ENCODE measurements around the gene ZC2HC1C.
"Not testable (repeated sequence)": the region's sequence is repeated elsewhere in the genome, so short reads cannot be mapped to it uniquely, and the experiment has no call there.

Gene ZC2HC1C

GRCh38 chr14:75096959-75097358 is 27.5 kb downstream of the ZC2HC1C start:
- DNase-seq: no peak

DNA sequence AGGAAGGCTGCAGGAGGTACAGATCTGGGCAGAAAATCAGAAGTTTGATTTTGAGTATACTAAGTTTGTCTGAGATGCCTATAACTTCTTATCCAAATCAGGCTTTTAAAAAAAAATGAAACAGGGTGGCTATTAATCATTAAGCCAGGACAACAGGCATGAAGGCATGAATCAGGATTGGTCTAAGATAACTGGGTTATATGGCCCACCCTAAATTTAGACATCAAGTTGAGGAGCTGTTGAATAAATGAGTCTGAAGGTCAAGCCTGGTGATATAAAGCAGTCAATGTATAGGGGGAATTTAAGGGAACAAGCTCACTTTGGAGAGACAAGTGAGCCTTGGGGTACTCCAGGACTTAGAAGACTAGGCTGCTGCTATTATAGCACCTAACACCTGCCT is 28.8 kb downstream of the ZC2HC1C start:
- no peak for DNase-seq

- no peak for DNase-seq
Observed at GRCh38 chr14:75098682-75099081, 29.2 kb downstream of the ZC2HC1C start.

- no peak for DNase-seq
Observed at GRCh38 chr14:75101491-75101890, 32.0 kb downstream of the ZC2HC1C start.

GRCh38 chr14:75107186-75107585 is 37.7 kb downstream of the ZC2HC1C start:
- no peak for DNase-seq

DNA sequence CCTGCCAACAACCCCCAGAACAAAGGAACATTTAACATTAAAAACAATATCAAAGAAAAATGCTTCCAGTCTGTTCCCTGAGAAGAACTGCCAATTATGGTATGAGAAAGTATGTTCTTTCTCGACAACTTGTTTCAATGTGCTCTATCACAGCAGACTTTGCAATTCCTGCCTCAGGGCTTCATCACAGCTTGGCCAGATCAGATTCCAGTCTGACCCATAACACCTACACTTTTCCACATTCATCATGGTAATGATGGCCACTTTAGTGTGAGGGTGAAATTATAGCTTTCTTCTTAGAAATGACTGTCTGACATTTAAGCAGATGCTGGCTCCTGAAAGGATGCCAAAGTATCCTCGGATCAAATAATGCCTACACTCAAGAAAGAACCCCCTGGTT is 40.4 kb downstream of the ZC2HC1C start:
- no peak for DNase-seq

DNA sequence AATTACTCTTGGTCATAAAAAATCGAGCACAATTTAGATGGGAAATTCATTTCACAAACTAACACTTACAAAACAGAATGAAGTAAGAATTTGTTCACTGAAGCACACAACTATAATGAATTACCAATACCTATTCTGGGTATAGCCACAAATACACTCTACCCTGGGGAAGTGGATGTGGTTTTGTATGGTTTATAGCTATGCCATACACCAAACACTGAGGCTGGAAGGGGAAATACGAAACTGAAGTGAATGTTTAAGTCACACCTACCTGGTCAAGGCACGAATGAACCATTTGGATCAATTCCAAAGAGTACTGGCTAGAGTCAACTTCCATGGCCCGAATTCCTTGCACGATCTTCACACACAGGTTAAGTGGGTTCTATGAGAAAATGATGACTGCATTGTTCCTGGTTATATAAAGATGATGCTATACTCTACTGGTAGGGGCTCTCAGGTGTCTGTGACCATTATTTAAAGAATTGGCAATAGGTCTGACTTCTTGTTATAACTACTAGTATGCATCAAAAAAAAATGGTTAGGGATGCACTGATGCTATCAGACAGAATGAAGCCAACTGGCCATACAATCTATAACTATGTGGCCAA is 44.6 kb downstream of the ZC2HC1C start:
- DNase-seq: no peak

DNA sequence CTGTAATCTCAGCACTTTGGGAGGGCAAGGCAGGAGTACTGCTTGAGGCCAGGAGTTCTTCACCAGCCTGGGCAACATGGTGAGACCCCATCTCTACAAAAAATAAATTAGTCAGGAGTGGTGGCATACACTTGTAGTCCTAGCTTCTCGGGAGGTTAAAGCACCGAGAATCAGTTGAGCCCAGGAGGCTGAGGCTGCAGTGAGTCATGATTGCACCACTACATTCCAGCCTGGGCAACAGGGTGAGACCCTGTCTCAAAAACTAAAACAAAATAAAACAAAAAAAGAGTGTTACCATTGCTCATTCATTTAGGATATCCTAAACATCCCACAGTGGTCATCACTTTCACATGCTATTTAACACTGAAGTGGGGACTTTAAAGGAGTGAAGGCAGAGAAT is 49.6 kb downstream of the ZC2HC1C start:
- no peak for DNase-seq

DNA sequence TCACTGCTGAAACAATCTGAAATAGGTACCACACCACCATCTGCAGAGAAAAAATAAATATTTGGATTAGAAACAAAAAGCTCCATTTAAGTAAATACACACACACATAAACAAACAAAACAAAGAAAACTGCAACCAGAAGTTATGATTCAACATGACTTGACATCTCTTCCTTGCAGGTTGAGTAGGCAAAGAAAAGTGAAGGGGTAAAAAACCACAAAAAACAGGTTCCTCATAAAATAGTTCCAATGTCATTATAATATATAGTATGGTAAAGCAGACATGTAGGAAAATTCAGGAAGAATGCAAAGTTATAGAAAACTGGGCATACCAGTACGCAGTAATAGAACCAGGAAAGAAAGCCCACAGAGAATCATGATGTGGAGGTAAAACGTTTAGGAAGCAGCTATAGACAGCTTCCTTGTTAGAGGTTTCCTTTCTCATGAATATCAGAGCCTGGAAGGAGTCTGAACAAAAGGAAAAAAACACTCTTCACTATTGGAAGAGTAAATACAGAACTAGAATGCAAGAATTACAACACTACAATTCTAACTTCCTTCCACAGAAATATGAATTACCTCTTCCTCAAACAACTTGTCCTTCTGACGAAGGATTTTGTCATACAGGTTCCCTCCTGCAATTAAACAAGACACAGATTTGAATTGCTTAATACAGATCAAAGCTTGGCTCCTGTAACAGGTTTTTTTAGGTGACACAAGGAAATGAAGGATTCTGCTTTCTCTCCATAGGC is 51.3 kb downstream of the ZC2HC1C start:
- DNase-seq: no peak

- no peak for DNase-seq
Observed at GRCh38 chr14:75121552-75121951, 52.1 kb downstream of the ZC2HC1C start.

- no peak for DNase-seq
Observed at GRCh38 chr14:75123991-75124390, 54.5 kb downstream of the ZC2HC1C start.

GRCh38 chr14:75125617-75126016 is 56.2 kb downstream of the ZC2HC1C start:
- no peak for DNase-seq

DNA sequence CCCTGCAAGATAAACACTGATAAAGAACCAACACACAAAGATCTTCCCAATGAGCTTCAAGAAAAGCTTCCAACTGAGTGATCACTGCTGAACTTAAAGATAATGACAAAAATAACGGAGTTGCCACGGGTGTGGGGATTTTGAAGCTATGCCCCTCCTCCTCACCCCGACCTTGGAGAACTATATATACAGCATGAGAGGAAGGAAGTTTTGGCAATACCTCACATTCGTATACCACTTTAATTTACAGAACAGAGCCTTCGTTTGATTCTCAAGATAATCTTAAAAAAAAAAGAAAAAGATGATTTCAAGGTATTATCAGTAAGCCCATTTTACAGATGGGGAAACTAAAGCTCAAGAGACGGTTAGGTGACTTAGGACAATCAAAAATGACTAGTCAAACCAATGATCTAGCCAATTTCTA is 56.7 kb downstream of the ZC2HC1C start:
- DNase-seq: no peak

DNA sequence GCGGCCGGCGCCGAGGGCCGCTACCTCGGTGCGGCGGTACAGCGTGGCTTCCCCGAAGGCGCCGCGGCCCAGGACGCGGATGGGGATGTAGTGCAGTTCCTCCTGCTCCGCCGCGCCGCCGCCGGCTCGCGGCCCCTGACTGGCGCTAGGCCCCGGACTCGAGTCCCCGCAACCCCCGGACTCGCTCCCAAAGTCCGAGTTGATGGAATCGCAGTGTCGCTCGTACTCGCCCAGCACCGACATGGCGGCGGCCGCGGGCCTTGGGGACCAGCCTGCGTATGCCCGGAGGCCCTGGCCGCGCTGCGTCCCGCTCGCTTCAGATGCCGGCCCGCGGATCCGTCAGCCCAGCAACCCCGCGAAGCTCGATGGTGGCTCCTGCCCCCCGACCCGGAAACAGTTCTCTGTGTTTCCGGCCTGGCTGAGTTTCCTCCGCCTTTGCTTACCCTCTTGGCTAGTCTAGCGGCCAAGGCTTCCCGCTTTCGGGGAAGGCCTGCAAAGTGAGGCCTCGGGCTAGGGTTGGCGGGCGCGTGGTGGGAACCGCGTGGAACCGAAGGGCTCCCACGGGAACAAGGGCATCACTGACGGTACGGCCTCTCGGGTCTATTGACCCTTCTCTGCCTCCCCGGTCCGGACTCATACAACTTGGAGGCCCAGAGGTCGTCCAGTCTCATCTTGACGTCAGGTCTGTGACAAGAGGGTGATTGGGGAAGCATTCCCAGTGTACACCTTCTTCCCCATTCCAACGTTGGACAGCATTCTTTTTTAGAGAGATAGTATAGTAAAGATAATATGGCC is 57.4 kb downstream of the ZC2HC1C start, which contains the start of gene NEK9:
Gene NEK9, minus strand, starts transcription at position 370 of the 795 bp plus-strand sequence. Its CDS starts 127 bp downstream, at position 243.
- peak; percentile 25 for DNase-seq

DNA sequence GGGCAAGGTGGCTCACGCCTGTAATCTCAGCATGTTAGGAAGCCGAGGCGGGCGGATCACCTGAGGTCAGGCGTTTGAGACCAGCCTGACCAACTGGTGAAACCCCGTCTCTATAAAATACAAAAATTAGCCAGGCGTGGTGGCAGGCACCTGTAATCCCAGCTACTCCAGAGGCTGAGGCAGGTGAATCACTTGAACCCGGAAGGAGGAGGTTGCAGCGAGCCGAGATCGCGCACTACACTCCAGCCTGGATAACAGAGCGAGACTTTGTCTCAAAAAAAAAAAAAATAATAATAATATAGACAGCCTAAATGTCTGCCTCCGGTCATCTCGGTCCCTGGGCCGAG is 58.0 kb downstream of the ZC2HC1C start:
- not testable (repeated sequence) for DNase-seq

GRCh38 chr14:75127903-75128595 is 58.6 kb downstream of the ZC2HC1C start:
- DNase-seq: no peak

GRCh38 chr14:75128596-75128990 is 59.2 kb downstream of the ZC2HC1C start:
- DNase-seq: no peak
